Mucosa of descending colon (tissue), 3 donors: ENCODE measurements around the gene NEDD8. TPM values are rescaled to one million over a fixed set of nuclear protein-coding genes. Genes with fewer than 3 reads are reported as not detected.

Source experiments
- ATAC-seq: fragments of 200-7000 bp; cut with Tn5 transposase; one replicate; pipeline ENCODE4 v1.9.1; 2020; ENCODE audit warnings: mild to moderate bottlenecking, moderate library complexity
- DNase-seq, 3 donors: peaks; one replicate each; pipeline ENCODE4 v3.0.0-alpha.2; 2020
- H3K36me3 ChIP-seq: fragments of 200-600 bp; one replicate; pipeline ENCODE4 v1.8.0; 2021; ENCODE audit warnings: low read depth, mild to moderate bottlenecking
- H3K4me1 ChIP-seq: fragments of 200-600 bp; one replicate; pipeline ENCODE4 v1.8.0; 2021; ENCODE audit warnings: low read depth, mild to moderate bottlenecking
- H3K4me3 ChIP-seq: fragments of 200-600 bp; one replicate; pipeline ENCODE4 v1.8.0; 2021; ENCODE audit warnings: mild to moderate bottlenecking
- H3K9me3 ChIP-seq: fragments of 200-600 bp; one replicate; pipeline ENCODE4 v1.8.0; 2021; ENCODE audit warnings: mild to moderate bottlenecking
- CTCF ChIP-seq: fragments of 200-600 bp; IDR thresholded peaks from one replicate; pipeline ENCODE4 v1.8.0; 2022; ENCODE audit warnings: antibody characterized with exemption, mild to moderate bottlenecking
- intact Hi-C, 2 donors: fragments of 100-400 bp; cut with DNase I in 1 of 2; cut with micrococcal nuclease in 1 of 2; formaldehyde crosslinking; loops; one replicate each; pipeline versions ENCODE4 v1.11.0 to v1.11.1; 2022; cut with DNase I, micrococcal nuclease
- total RNA-seq, 3 donors: library from RNA; stranded (reverse); fragmentation: NEBNext Ultra II Directional in 2 of 3; extraction: Animal tissue kit (Norgen Biotek cat#: 25700) in 2 of 3; gene quantifications; one replicate each; pipeline versions ENCODE4 v1.2.1 to v1.2.4, GENCODE V29; 2021 to 2023
- donor health status: DM: no; HTN: no; CAD: no; lungs with moderate emphysema.
- donor health status: DM: no; HTN: no; CAD: no.
- donor health status: DM: no; HTN: yes; CAD: no.

Gene NEDD8
- total RNA-seq, 3 donors from 2014 or later: 108 to 150 (median 131) TPM

GRCh38 chr14:24277606-24278321 is 45.6 kb upstream of the NEDD8 start:
- peak; percentile 29 for ATAC-seq
- DNase-seq: peak in 1 of 3 donors; percentile 23
- H3K36me3 ChIP-seq: no peaks in the 10 kb centered on the region
- no peaks in the 10 kb centered on the region for H3K9me3 ChIP-seq
- intact Hi-C loops: no loop called here
- H3K4me3 ChIP-seq: no peak overlapping the region
- no peaks in the 10 kb centered on the region for H3K4me1 ChIP-seq
- TF ChIP-seq CTCF: no peak

DNA sequence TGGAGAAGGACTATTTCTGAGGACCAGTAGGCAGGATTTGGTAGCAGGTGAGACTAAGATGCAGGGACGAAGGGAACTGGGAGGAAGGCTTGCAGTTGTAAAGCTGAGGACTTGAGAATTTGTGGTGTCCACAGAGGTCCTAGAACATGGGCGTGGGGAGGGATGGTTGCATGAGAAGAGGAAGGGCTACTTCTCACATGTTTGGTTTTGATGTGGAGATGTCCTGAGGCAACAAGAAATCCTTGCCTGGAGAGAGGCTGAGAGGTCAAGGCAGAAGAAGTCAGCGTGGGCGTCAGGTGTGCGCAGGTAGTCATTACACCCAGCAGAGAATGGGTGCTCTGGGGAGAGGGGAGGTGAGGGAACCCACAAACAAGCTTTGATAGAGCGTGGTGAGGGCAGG is 44.9 kb upstream of the NEDD8 start:
- Histone ChIP-seq H3K36me3 (no peaks in the 10 kb centered on the region), H3K4me1 (no peaks in the 10 kb centered on the region), H3K4me3 (no peak overlapping the region), H3K9me3 (no peaks in the 10 kb centered on the region)
- intact Hi-C loops: no loop called here
- no peak for ATAC-seq
- no peak for DNase-seq
- TF ChIP-seq CTCF: no peak

GRCh38 chr14:24274101-24274543 is 42.0 kb upstream of the NEDD8 start:
- TF ChIP-seq CTCF: no peak
- H3K4me3 ChIP-seq: no peak overlapping the region
- no peaks in the 10 kb centered on the region for H3K9me3 ChIP-seq
- no peaks in the 10 kb centered on the region for H3K4me1 ChIP-seq
- ATAC-seq: no peak
- no peaks in the 10 kb centered on the region for H3K36me3 ChIP-seq
- intact Hi-C loops: no loop called here
- no peak for DNase-seq

GRCh38 chr14:24273422-24273998 is 41.3 kb upstream of the NEDD8 start:
- ATAC-seq (no peak), DNase-seq (no peak)
- no peaks in the 10 kb centered on the region for H3K9me3 ChIP-seq
- no peaks in the 10 kb centered on the region for H3K36me3 ChIP-seq
- no peaks in the 10 kb centered on the region for H3K4me1 ChIP-seq
- H3K4me3 ChIP-seq: no peak overlapping the region
- intact Hi-C loops: no loop called here
- no peak for TF ChIP-seq CTCF

DNA sequence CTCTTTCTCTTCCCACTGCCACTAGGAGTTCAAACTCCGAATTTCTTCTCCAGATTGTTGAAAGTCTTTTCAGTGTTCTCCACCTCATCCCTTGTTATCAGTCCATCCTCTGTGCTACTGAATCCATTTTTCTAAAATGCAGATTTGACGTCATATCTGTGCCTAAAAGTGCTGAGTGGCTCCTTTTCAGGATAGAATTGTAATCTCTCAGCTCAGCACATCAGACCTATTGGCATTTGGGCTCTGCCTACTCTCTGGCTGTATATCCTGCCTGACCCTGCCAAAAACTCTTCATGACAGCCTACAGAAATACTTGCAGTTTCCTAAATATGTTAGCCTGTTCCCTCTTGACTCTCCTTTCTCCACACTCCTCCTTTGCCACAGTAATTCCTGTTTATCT is 40.3 kb upstream of the NEDD8 start:
- TF ChIP-seq CTCF: no peak
- ATAC-seq (no peak), DNase-seq (no peak)
- H3K4me1 ChIP-seq: no peaks in the 10 kb centered on the region
- intact Hi-C loops: no loop called here
- no peak overlapping the region for H3K4me3 ChIP-seq
- no peaks in the 10 kb centered on the region for H3K9me3 ChIP-seq
- H3K36me3 ChIP-seq: no peaks in the 10 kb centered on the region
